PFSK-1 (cell line): ENCODE measurements around the gene C2orf69.

Experiments
- FOXP2 ChIP-seq: optimal IDR thresholded peaks from 2 replicates; pipeline ENCODE3; 2011; ENCODE audit warnings: borderline replicate concordance, control low read depth, inconsistent platforms; ENCODE audit not compliant: insufficient read depth; ENCODE audit errors: extremely low read length, extremely low read depth
- POLR2AphosphoS5 ChIP-seq: IDR thresholded peaks from 2 replicates; pipeline ENCODE4 v1.6.1; 2012; ENCODE audit warnings: low read depth, mild to moderate bottlenecking, control low read depth, low read length, moderate library complexity
- SIN3A ChIP-seq: IDR thresholded peaks from 2 replicates; pipeline ENCODE4 v1.6.1; 2012; ENCODE audit warnings: mild to moderate bottlenecking, low read length, moderate library complexity, borderline replicate concordance; ENCODE audit not compliant: insufficient read depth
- TAF1 ChIP-seq: IDR thresholded peaks from 2 replicates; pipeline ENCODE4 v1.6.1; 2012; ENCODE audit warnings: low read length, control low read depth, borderline replicate concordance; ENCODE audit not compliant: insufficient read depth
- TF ChIP-seq, protein P1 (sequence below), 2 experiments: IDR thresholded peaks; 2 replicates each; pipeline versions ENCODE4 v1.6.1 to v1.8.0; 2011 to 2012; ENCODE audit warnings: low read depth in 2 of 2, low read length in 2 of 2, control low read depth in 1 of 2, inconsistent platforms in 1 of 2, mild to moderate bottlenecking in 1 of 2, moderate library complexity in 1 of 2; ENCODE audit not compliant: insufficient read depth in 1 of 2

Gene C2orf69

DNA sequence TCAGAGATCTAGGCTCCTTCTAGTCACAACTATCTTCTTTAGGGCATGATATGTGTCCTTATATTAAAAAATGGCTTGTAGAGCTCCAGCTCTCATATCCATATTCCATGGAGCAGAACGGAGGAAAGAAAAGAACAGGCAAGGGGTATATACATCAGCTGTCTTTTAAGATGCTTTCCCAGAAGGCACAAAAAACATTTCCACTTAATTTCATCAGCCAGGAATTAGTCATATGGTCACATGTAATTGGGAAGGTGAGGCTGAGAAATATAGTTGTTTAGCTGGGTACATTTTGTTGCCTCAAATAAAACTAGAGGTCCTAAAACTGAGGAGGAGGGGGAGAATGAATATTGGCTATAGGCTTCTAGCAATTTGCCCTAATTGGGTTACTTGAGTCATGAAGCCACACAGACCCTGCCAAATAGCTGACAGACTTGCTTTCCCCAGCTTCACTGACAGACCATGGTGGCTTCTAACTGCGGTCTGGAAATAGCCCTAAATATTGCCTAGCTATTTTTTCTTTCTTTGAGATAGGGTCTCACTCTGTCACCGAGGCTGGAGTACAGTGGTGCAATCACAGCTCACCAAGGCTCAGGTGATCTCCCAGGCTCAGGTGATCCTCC, 64.3 kb downstream of the C2orf69 start:
- TF ChIP-seq, protein P1, sequence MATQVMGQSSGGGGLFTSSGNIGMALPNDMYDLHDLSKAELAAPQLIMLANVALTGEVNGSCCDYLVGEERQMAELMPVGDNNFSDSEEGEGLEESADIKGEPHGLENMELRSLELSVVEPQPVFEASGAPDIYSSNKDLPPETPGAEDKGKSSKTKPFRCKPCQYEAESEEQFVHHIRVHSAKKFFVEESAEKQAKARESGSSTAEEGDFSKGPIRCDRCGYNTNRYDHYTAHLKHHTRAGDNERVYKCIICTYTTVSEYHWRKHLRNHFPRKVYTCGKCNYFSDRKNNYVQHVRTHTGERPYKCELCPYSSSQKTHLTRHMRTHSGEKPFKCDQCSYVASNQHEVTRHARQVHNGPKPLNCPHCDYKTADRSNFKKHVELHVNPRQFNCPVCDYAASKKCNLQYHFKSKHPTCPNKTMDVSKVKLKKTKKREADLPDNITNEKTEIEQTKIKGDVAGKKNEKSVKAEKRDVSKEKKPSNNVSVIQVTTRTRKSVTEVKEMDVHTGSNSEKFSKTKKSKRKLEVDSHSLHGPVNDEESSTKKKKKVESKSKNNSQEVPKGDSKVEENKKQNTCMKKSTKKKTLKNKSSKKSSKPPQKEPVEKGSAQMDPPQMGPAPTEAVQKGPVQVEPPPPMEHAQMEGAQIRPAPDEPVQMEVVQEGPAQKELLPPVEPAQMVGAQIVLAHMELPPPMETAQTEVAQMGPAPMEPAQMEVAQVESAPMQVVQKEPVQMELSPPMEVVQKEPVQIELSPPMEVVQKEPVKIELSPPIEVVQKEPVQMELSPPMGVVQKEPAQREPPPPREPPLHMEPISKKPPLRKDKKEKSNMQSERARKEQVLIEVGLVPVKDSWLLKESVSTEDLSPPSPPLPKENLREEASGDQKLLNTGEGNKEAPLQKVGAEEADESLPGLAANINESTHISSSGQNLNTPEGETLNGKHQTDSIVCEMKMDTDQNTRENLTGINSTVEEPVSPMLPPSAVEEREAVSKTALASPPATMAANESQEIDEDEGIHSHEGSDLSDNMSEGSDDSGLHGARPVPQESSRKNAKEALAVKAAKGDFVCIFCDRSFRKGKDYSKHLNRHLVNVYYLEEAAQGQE (IDR thresholded peaks at IDR 0.05; ENCODE audit: insufficient read depth in 1 of 2, low read depth in 2 of 2, low read length in 2 of 2): no peak
- TF ChIP-seq POLR2AphosphoS5 (no peak), FOXP2 (no peak), SIN3A (no peak), TAF1 (no peak)
